Retinal pigment epithelial cell (primary cell): Measurements from ENCODE around the gene MTG1.

Experiments
- DNase-seq: peaks from one replicate; pipeline ENCODE4 v3.0.0-alpha.2; 2010; ENCODE audit warnings: low read depth
- H3K4me3 ChIP-seq: 2 replicates; pipeline ENCODE4 v1.5.1; 2011; ENCODE audit warnings: mild to moderate bottlenecking, low read length, control low read depth, moderate library complexity
- CTCF ChIP-seq: conservative IDR thresholded peaks from 2 replicates; pipeline ENCODE4 v1.5.1; 2011; ENCODE audit warnings: low read depth, low read length, control low read depth, inconsistent platforms

Gene MTG1

GRCh38 chr10:133452453-133452852 lies 58.5 kb downstream of the MTG1 start:
- no peak for TF ChIP-seq CTCF
- no peak overlapping the region for H3K4me3 ChIP-seq
- DNase-seq, result no peak

- H3K4me3 ChIP-seq, result no peak within 1 kb of the TSS
- DNase-seq, result no peak
- no peak for TF ChIP-seq CTCF
Observed at GRCh38 chr10:133453516-133454203, 59.7 kb downstream of the MTG1 start, which contains the start of gene SCART1. Gene SCART1, plus strand, starts transcription at chr10:133453945. Its CDS starts 53 bp downstream, at chr10:133453998.

- no peak for DNase-seq
- TF ChIP-seq CTCF, result no peak
- H3K4me3 ChIP-seq, result no peak overlapping the region
Observed at GRCh38 chr10:133454204-133454893, 60.4 kb downstream of the MTG1 start.

GRCh38 chr10:133455196-133455595 lies 61.2 kb downstream of the MTG1 start:
- no peak overlapping the region for H3K4me3 ChIP-seq
- no peak for TF ChIP-seq CTCF
- no peak for DNase-seq

- H3K4me3 ChIP-seq, result no peak overlapping the region
- no peak for DNase-seq
- no peak for TF ChIP-seq CTCF
Observed at GRCh38 chr10:133455611-133456031, 61.7 kb downstream of the MTG1 start.

- no peak for TF ChIP-seq CTCF
- DNase-seq, result no peak
- no peak overlapping the region for H3K4me3 ChIP-seq
Observed at GRCh38 chr10:133456041-133456951, 62.3 kb downstream of the MTG1 start.
